ENCODE data around the gene FAM184A.

The FAM184A gene

DNA sequence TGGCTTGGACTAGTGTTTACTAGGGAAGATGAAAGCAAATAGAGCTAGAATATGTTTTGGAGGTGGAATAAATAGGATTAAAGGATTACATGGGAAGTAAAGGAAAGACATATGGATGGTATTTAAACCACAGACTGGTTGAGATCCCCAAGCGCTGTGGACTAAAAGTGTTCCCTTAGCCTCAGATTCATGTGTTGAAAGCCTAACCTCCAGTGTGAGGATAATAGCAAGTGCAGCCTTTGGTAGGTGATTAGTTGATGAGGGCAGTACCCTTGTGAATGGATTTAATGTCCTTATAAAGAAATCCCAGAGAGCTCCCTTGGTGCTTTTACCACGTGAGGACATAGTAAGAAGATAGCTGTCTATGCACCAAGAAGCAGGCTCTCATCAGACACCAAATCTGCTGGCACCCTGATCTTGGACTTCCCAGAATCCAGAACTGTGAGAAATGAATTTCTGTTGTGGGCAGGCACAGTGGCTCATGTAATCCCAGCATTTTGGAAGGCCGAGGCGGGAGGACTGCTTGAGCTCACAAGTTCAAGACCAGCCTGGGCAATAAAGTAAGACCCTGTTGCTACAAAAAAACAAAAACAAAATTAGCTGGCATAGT lies 86.2 kb downstream of the FAM184A start:
- Histone ChIP-seq H3K4me3 (ENCODE audit: low read depth, low read length) (no peak overlapping the region), H3K9me3 (no peaks in the 10 kb centered on the region), H3K27me3 (no peaks in the 10 kb centered on the region), H3K4me1 (no peaks in the 10 kb centered on the region), H3K36me3 (no peaks in the 10 kb centered on the region)
- TF ChIP-seq CTCF (IDR thresholded peaks at IDR 0.05; ENCODE audit: low read depth, low read length) = no peak
- DNase-seq = no peak

DNA sequence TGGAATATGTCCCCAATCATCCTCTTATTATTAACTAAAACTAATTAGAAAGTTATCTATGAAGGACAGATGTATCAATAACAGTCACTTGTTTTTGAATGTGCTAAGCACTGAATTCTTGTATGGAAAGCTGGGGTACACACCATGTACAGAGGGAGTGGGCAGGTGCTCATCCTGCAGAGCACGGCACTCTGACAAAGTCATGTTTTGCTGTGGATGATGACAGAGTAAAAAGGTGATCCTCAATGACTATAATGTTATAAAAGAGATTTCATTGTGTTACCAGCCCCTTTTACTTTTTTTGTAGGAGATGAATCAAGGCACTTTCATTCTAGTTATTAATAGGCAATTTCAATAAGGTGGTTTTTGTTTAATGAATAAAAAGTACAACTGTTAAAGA lies 92.2 kb downstream of the FAM184A start:
- Histone ChIP-seq H3K4me3 (ENCODE audit: low read depth, low read length) (no peak overlapping the region), H3K4me1 (no peaks in the 10 kb centered on the region), H3K36me3 (no peaks in the 10 kb centered on the region), H3K9me3 (no peaks in the 10 kb centered on the region), H3K27me3 (no peaks in the 10 kb centered on the region)
- no peak for DNase-seq
- no peak for TF ChIP-seq CTCF (IDR thresholded peaks at IDR 0.05; ENCODE audit: low read depth, low read length)

DNA sequence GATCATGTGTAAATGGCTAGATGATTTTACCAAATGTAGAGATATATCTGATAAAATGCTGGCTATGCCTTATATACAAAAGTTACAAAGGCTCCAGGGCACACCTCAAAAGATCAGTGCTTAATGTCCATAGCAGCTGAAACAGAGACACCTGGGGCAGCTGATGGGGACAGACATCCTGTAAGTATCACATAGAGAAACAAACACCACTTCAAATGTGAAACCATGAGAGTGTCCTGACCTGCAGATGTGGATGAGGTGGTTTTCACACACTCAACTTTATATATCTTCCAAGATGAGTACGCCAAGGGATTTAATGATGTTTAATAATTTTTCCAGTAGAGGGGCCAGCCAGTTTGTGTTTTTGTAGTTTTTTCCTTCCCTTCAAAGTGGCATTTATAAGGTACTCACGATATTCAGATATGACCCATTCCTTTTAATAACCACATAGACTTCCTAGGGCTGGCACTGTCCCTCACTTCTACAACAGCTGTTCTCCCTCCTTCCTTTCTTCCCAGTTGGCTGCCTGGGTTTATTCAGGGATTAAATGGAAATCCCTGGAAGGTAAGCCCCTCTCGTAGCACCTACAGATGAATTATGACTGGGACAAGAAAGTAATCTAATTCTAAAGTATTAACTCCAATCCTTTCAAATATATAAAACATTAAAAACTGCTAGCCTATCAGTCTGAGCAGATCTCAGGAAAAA lies 93.2 kb downstream of the FAM184A start:
- DNase-seq = no peak
- Histone ChIP-seq H3K9me3 (no peaks in the 10 kb centered on the region), H3K36me3 (no peaks in the 10 kb centered on the region), H3K27me3 (no peaks in the 10 kb centered on the region), H3K4me3 (ENCODE audit: low read depth, low read length) (no peak overlapping the region), H3K4me1 (no peaks in the 10 kb centered on the region)
- no peak for TF ChIP-seq CTCF (IDR thresholded peaks at IDR 0.05; ENCODE audit: low read depth, low read length)

DNA sequence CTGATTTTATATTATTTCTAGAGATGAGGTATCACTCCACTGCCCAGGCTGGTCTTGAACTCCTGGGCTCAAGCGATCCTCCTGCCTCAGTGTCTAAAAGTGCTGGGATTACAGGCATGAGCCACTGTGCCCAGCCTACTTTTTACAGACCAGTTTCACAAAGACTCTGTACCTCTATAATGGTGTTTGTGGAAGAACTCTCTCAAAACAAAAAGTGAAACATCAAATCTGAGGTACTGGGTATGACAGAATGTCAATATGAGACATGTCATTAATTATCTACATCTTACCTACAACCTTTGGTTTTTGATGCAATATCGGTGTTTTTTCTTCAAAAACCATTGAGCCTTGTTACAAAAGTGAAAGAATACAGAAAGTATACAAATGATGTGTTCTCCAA lies 94.1 kb downstream of the FAM184A start:
- no peak for TF ChIP-seq CTCF (IDR thresholded peaks at IDR 0.05; ENCODE audit: low read depth, low read length)
- Histone ChIP-seq H3K4me3 (ENCODE audit: low read depth, low read length) (no peak overlapping the region), H3K36me3 (no peaks in the 10 kb centered on the region), H3K9me3 (no peaks in the 10 kb centered on the region), H3K27me3 (no peaks in the 10 kb centered on the region), H3K4me1 (no peaks in the 10 kb centered on the region)
- no peak for DNase-seq

DNA sequence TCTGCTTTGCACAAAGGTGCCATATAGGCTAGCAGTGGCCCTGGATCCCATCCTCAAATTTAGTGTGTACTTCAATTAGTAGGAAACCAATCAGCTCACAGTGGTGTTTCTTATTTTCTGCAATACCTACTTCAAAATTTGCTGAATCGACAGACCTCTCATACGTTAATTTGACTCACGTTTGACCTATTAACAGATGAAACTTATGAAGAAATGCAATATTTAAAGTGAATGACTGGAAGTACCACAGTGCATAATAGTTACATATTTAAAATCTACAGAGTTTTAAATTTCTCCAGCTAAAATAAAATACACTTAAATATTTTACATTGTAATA lies 95.9 kb downstream of the FAM184A start:
- H3K27me3 ChIP-seq = no peaks in the 10 kb centered on the region
- no peaks in the 10 kb centered on the region for H3K9me3 ChIP-seq
- no peak overlapping the region for H3K4me3 ChIP-seq (ENCODE audit: low read depth, low read length)
- no peaks in the 10 kb centered on the region for H3K4me1 ChIP-seq
- H3K36me3 ChIP-seq = no peaks in the 10 kb centered on the region
- TF ChIP-seq CTCF (IDR thresholded peaks at IDR 0.05; ENCODE audit: low read depth, low read length) = no peak
- DNase-seq = no peak

GRCh38 chr6:118981884-118982574 lies 96.4 kb downstream of the FAM184A start:
- no peak overlapping the region for H3K4me3 ChIP-seq (ENCODE audit: low read depth, low read length)
- H3K27me3 ChIP-seq = no peaks in the 10 kb centered on the region
- no peak for TF ChIP-seq CTCF (IDR thresholded peaks at IDR 0.05; ENCODE audit: low read depth, low read length)
- no peaks in the 10 kb centered on the region for H3K4me1 ChIP-seq
- no peak for DNase-seq
- H3K36me3 ChIP-seq = no peaks in the 10 kb centered on the region
- H3K9me3 ChIP-seq = no peaks in the 10 kb centered on the region

All from BE2C (cell line).